GM18951 (cell line): Measurements from ENCODE around the gene SGPL1.

Experiments
- POLR2A ChIP-seq: IDR thresholded peaks from 4 replicates; pipeline ENCODE4 v1.6.1; 2011; ENCODE audit warnings: mild to moderate bottlenecking; ENCODE audit not compliant: insufficient read length, insufficient read depth; ENCODE audit errors: extremely low read depth
- in situ Hi-C: fragments of 300-500 bp; cut with MboI; formaldehyde crosslinking; loops from one replicate; pipeline ENCODE4 v1.12.0; 2022; ENCODE audit warnings: low sequenced_read_pairs, mixed read lengths, inconsistent platforms; ENCODE audit not compliant: unreplicated experiment

The SGPL1 gene

DNA sequence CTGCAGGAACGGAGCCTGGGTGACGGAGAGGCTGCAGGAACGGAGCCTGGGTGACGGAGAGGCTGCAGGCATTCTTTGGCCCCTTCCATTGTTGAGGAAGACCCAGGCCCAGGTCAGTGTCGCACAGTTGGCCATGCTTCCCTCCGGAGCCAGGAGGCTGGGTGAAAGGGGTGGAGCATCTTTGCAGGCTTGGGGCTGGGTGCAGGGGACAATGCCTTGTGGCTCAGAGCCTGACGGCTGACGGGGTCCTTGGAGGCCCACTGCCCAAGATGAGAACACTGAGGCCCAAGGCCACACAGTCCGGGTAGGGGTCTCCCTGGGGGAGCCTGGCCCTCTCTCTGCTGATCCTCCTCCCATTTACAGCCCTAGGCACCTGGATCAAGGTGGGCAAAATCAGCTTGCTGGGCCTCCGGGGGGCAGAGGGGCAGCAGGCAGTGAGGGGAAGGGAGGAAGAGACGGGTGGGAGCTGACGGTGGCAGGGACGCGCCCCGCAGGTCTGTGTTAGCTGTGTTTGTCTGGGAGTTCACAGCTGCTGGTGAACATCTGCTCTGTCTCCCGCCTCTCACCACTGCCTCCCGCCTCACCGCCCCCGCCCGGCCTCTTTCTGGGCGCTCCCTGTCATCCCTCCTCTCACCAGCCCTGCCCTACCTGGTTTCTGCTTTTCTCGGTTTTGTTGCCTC, 103.2 kb downstream of the SGPL1 start:
- in situ Hi-C loops: no loop called here
- no peak for TF ChIP-seq POLR2A

DNA sequence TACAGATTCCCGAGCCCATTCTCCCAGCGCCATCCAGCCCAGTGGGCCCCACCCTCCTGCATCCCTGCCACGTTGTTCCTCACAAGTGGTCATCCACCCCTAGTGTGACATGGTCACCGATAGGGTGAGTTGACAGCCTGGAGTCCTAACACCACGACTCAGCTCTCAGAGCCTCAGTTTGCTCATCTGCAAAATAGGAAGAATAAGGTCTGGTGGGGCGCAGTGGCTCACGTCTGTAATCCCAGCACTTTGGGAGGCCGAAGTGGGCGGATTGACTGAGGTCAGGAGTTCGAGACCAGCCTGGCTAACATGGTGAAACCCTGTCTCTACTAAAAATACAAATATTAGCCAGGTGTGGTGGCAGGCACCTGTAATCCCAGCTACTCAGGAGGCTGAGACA, 104.2 kb downstream of the SGPL1 start:
- in situ Hi-C loops: loop anchor here (10.0 kb wide), 1 partner anchor 285 kb away; no protein-coding TSS in a partner anchor

DNA sequence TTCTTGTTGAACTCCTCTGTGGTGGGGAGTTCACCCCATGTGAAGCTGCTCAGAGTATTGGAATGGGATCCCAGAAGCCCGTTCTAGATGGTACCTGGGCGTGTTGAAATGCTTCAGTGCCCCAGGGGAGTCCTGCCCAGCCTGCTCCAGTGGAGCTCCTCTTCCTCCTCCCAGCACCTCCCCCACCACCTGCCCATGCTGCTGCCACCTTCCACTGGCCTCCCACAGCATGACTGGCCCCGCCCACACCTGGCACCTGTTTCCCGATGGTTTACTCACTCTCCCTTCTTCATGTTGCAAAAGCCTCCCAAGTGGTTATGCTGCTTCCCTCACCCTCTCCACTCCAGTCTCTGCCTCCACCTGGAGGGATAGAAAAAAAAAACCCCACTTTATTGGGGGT, 104.8 kb downstream of the SGPL1 start:
- in situ Hi-C loops: loop anchor here (10.0 kb wide), 1 partner anchor 284 kb away; no protein-coding TSS in a partner anchor
- TF ChIP-seq POLR2A: no peak

DNA sequence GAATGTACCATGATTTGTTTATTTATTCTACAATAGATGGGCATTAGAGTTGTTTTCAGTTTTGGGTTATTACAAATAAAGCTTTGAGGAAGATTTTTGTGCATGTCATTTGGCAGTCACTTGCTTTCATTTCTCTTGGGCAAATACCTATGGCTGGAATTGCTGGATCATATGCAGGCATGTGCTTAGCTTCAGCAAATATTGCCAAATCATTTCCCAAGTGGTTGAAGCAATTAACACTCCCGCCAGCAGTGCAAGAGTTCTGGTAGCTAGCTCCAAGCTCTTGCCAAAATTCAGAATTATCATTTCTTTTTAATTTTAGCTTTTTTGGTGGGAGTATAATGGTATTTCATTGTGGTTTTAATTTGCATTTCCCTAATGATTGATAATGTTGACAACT, 105.5 kb downstream of the SGPL1 start:
- in situ Hi-C loops: loop anchor here (10.0 kb wide), 1 partner anchor 284 kb away; no protein-coding TSS in a partner anchor

DNA sequence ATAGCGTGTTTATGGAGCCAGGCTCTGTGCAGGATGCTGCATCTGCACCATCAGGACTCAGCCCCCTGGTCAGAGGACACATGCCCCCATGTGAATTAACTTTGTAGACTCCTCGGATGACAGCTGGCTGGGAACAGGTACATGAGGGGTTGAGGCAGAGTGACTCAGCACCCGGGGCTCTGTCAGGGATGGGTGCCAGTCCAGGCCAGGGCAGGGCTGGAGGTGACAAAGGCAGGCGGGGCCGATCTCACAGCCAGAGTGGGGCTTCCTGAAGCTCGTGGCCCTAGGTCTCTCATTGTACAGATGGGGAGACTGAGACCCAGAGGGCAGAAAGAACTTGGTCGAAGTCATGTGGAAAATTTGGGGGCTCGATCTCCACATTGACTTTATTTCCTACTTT, 107.9 kb downstream of the SGPL1 start:
- TF ChIP-seq POLR2A: no peak

More for the DNA sequence above, 105.5 kb downstream of the SGPL1 start:
- no peak for TF ChIP-seq POLR2A

DNA sequence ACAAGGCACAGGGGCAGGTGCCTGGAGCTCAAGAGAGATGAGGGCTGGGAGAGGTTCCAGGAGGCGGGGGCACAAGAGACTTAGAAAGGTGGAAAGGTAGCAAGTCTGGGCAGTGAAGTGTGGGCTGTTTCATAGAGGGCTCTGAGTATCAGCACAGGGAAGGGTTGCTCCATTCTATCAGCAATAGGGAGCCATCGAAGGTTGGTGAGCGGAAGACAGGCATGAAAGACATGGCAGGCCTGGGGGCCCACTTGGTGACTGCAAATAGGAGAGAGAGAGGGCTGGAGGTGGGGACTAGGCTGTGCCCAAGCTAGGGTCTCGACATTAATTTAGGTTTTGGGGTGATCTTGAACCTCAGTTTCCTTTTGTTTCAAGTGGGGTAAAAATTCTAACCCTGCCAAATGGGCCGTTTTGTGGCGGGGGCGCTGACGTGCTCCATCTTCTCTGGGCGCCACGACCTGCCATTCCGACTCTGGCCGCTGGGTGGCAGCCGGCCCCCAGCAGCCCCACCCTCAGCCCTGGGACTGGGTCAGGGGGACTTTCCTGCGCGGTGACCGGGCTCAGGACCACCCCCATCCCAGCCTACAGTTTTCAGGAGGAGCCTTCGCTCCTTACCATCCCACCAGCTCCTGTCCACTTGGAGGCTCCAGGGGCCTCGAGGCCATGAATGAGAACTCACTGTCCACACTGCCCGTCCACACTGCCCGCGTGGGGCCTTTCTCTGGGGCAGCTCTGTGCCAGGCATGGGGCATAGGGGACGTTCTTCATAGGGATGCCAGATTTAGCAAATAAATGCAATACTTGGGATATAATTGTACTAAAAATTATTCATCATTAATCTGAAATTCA, 109.9 kb downstream of the SGPL1 start:
- in situ Hi-C loops: loop anchor here (10.0 kb wide), 1 partner anchor 279 kb away; no protein-coding TSS in a partner anchor
- no peak for TF ChIP-seq POLR2A

More for the DNA sequence above, 107.9 kb downstream of the SGPL1 start:
- in situ Hi-C loops: loop anchor here (10.0 kb wide), 1 partner anchor 281 kb away; no protein-coding TSS in a partner anchor

DNA sequence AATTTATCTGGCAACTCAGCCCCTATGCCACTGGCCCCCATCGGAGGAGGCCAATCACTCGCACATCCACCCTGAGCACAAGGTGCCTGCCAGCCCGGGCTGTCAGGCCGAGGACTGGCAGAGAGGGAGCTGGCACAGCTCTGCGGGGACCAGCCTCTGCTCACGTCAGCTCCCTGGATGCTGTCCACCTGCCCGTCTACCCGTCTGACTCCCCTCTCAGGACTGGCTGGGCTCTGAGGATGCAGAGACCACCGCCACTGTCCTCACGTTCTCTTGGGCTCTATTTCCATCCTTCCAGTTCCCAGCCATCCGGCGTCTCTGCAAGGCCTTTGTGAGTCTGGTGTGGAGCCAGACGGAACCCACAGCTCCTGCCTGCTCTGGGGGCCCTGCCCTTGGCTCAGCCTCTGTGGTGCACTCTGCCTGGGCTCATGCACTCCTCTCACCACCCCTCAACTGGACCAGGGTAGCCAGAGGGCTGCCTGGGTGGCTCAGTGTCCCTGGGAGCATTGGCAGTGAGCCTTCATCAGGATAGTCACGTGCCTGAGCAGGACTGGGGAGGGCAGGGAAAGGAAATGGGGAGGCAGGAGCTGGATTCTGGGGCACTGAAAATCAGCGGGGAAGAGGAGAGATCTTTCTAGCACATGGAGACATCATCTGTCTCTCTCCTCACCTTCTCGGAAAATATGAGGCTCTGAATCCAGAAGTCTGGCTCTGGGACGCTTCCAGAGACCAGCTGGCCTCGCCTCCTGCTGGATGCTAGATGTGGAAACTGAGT, 110.7 kb downstream of the SGPL1 start:
- no peak for TF ChIP-seq POLR2A
- in situ Hi-C loops: loop anchor here (10.0 kb wide), 1 partner anchor 278 kb away; no protein-coding TSS in a partner anchor

DNA sequence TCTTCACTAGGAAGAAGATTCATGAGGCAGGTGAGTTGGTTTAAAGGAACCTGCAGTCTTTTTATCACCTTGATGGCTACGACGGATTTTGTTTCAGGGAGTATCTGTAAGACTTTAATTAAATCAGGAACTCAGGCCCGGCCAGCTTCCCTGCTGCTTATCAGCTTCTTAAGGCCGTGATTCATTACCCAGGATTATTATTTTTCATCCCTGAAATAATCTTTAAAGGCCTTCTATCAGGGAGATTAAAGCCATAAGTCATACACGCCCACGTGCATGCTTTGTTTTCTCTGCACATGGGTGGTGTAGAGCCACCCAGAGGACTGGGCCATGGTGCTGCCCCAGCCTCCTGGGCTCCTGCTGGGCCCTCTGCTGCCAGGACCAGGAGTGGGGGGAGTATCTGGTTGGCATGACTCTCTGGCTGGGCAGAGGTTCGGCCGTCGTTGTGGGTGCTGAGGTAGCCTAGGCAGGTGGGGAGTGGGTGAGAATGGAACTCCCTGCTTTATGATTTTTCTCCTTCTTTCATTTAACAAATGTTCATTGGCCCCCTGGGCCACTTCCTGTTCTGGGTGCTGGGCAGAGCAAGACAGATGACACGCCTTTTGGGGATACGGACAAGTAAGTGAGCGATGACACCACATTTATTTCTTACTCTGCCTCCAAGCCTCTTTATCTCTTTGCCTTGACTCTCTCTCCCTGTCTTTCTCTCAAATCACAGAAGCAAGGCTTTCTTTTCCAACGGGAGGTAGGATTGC, 111.6 kb downstream of the SGPL1 start:
- in situ Hi-C loops: loop anchor here (10.0 kb wide), 1 partner anchor 277 kb away; no protein-coding TSS in a partner anchor

DNA sequence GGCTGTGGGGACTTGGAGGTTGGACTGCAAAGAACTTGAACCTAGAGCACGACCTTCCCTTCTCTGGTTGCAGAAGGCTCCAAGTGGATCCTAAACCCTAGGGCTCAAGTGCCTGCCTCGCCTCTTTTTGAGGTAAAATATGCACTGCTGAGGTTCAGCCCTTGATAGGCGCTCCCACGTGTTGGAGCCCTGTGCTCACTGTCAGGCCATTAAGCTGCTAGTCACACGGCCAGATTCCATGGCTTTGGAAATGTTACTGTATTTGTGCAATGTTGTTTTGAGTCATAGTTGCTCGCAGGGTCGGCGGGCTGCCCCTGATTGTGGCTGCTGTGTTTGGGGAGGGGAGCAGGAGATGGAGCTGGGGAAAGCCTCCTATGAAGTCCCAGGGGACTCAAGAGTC, 112.4 kb downstream of the SGPL1 start:
- no peak for TF ChIP-seq POLR2A
- in situ Hi-C loops: loop anchor here (10.0 kb wide), 1 partner anchor 277 kb away; no protein-coding TSS in a partner anchor

More for the DNA sequence above, 111.6 kb downstream of the SGPL1 start:
- no peak for TF ChIP-seq POLR2A

DNA sequence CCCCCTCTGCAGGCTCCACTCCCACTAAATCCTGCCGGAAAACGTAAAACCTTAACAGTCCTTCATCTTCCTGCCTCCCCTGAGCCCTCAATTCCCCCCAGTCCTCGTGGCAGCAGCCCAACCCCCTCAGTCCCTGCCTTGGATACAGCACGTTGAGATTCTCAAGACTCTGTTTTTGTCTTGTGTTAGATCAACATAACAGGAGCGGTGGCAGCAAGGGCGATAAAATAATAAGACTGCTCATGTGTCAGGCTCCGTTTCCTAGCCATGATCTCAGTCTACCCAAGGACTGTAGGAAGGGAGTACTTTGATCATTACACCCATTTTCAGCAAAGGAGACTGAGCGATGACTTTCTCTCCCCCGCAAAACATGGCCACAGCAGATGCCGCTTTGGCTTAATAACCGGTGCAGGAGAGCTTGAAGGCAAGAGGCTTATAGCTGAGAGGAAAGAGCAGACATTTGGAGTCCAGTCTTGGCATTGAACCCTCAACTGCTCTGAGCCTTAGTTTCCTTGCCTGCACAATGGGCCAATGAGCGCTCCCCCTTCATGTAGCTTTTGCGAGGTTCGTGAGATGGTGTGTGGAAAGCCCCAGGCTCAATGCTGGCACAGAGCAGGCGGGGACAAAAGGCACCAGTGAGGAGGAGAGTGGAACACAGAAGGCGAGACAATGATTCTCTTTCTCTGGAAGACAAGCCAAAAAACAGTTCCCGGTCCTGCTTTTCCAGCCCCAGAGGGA, 114.7 kb downstream of the SGPL1 start:
- no peak for TF ChIP-seq POLR2A
- in situ Hi-C loops: no loop called here
